ENCODE data around the gene FOXC1.

The FOXC1 gene

DNA sequence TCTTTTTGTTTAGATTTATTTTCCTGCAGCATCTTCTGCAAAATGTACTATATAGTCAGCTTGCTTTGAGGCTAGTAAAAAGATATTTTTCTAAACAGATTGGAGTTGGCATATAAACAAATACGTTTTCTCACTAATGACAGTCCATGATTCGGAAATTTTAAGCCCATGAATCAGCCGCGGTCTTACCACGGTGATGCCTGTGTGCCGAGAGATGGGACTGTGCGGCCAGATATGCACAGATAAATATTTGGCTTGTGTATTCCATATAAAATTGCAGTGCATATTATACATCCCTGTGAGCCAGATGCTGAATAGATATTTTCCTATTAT, 3.2 kb downstream of the FOXC1 start:
- DNase-seq: no peak

DNA sequence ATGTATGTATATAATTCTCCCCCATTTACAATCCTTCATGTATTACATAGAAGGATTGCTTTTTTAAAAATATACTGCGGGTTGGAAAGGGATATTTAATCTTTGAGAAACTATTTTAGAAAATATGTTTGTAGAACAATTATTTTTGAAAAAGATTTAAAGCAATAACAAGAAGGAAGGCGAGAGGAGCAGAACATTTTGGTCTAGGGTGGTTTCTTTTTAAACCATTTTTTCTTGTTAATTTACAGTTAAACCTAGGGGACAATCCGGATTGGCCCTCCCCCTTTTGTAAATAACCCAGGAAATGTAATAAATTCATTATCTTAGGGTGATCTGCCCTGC, 3.6 kb downstream of the FOXC1 start:
- DNase-seq: no peak

DNA sequence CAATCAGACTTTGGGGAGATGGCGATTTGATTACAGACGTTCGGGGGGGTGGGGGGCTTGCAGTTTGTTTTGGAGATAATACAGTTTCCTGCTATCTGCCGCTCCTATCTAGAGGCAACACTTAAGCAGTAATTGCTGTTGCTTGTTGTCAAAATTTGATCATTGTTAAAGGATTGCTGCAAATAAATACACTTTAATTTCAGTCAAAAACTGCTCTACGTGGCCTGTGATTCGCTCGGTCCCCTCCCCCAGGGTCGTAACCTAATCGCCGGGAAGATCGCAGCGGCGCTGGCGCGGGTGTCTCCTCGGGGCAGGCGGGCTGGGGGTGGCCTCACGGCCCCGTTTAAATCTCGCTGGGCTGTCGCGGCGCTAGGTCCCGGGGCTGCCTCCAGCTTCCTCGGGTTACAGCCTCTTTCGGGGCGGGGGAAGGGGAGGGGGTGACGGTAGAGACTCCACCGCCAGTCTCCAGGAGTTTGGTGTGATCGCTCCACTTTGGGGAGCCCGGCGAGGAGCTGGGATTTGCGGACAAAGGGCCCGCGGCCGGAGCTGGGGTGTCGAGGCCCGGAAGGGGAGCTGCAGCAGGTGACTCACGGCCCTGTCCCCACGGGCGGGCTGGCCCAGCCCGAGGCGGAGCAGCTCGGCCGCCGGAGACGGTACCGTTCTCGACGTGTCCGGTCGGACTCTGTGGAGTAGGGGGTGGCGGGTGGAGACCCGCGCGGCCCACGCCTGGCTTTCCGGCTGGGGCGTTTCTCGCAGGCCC, 4.2 kb downstream of the FOXC1 start:
- no peak for DNase-seq

DNA sequence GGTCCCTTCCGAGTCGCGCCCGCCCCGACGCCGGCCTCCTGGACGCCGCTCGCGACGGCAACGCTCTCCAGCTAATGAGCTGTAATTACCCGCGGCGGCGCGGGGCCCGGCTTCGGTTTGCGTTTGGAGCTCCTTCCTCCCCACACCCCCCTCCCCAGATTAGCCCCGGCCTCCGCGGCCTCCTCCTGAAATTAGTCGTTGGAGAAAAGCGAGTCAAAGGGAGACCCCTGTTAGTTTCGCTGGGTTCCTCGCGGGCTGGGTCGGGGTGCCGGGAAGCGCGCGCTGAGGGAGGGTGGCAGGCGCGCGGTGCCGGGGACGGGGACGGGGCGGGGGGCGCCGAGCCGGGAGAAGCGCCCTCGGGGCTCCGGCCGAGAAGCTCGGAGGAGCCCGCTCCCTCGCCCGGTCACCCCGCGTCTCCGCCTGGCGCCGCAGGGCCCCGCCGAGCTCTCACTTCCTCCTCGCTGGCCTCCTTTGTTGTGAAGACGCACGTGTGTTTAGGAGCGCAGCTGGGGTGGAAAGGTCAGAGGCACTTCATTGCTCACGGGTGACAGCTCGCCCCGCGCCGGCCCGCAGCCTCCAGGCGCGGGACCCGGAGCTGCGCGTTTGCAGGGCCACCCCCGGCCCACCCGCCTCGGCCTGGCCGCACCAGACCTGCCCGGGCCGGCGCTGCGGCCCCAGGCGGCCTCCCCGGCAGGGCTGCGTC, 4.9 kb downstream of the FOXC1 start:
- DNase-seq: no peak

DNA sequence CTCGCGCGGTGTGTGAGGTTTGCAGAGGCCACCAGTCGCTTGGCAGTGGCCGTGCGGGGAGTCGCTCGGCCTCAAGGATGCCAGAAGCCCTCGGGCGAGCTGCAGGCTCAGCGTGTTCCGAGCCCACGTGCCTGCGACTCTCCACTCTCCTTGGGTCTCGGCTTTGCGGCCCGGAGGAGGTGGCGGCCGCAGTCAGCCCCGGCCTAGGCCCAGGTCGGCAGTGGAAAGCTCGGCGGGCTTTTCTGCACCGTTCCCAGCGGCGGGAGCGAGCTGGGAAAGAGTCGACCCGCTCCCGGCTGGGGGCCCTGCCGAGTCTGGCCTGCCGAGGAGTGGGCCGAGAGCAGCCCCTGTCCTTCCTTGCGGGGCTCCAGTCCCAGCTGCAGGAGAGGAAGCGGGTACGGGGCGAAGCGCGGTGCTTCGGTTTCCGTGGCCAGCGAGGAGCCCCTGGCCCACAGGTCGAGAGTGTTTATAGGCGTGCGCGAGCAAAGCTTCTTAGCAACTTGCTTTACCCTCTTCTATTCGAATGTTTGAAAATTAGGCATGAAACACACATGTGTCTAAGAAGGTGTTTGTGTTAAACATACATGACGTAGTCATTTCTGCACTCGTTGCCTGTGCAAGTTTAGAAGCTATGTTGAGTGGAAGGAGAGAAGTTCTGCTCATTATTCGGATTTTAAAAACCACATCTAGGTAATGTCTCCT, 5.6 kb downstream of the FOXC1 start:
- DNase-seq: no peak

DNA sequence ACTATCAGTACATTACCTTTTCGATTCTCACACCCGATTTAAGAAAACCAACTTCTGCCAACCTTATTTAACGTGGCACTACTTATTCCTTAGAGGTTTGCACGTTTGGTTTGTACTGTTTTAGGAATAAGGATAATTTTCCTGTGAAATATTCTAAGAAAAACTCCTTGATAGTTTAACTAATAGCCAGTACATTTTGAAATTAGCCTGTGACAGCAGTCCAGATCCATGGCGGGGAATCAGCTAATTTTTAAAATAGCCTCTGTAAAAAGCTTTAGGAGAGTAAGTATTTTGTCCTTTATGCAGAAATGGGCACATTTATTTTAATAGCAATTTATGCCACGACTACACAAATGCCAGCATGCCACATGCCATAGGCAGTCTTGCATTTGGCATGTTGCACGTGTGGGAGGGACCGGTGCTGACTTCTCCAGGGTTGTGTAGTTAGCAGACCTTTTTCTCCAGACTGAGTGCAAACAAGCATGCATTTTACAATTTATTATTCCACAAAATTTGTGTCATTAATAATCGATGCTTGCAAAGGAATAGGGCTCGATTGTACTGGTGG, 6.2 kb downstream of the FOXC1 start:
- no peak for DNase-seq

DNA sequence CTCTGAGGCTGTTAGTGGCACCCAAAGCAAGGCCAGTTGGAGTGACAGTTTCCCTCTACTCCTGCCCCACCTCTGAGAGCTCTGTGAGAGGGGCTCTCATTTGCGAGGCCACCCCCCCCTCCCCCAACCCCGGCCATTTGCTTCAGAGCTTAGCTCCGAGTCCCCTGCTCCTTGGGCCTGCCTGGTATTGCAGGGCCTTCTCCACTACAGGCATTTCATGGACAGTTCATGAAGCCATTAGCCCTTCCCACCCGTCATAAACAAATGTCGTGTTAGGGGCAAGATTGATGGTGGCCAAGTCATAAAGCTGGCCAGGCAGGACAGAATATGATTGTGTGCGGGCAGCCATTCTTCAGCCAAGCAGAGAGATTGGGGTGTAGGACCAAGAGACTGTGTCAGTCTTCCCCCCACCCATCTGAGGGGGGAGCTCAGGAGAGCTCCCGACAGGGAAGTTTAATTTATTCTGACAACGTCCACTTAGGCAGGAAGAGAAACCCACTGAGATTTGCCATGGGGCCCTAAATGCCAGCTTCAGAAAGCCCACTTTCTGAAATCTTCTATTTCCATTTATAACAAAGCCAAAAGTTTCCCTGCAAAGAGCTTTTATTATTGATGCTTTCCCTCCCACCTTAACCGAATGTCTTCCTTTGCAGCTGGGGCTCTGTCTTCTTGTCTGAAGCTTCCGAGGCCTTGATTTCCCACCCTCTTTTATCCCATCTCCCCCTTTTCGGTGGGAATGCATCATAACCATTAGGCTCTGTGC, 7.2 kb downstream of the FOXC1 start:
- DNase-seq: no peak

DNA sequence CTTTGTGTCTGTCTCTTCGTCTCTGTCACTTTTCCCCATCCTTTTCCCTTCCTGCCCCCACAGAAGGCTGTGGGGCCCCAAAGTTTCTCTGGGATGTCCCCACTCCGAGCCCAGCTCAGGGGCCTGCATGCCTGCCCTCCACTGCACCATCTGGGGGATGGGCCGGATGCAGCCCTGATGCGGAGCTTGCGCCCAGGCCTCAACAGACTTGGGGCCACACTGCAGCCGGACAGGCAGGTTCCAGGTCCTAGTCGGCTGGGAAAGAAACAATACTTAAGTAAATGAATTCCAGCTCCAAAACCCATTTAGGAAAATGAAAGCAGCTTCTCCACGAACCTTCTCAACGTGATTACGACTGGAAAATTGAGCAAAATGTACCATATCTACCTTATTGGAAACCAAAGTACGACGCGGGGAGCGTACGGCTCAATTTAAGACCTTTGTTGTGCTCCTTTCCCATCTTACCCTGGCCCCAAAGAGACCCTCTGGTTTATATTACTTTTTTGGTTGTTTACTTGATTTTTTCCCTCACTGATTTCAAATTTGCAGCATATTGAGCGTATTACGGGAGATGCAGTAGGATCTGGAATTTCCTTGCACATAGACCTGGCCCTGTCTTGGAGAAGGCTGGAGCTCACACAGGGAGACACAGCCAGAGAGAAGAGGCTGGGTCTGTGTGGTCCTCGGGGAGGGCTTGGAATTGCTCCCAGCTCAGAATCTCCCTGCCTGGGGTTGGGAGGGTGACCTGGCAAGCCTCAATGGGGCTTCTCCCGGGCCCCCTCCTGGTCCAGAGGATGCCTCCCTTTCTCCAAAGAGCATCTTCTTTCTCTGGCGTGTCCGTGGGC, 8.0 kb downstream of the FOXC1 start:
- no peak for DNase-seq

DNA sequence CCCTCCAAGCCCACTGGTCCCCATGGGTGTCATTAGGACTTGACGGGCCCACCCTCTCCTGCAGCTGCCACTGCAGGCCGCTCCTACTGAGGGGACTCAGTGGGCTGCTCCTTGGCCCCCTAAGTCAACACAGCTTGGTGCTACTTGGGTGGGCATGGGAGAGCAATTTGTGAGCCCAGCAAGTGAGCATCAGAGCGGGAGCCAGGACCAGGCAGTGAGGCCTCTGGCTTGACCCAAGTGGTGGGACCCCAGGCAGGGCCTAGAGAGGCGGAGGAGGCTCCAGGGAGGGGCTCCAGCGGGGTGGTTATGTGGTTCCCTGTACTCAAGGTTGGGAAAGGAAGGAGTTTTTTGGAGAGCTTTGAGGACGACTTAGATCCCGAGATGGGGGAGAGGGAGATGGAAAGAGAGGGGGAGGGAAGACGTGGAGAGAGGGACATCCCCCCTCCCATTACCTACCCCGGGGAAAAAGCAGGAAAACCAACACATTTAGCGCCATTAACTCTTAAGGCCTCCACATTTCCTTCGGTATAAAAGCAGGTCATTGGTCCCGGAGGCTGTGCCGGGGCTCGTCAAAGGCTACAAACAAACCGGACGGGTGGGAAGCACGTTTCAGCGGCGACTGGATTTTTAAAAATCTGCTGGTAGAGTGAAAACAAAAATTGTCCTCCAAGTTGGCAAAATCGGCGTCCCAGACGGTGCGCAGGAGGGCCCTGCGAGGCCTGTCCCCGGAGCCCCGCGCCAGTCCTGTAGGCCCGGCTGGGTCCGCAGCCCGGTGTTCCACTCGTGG, 8.8 kb downstream of the FOXC1 start:
- no peak for DNase-seq

DNA sequence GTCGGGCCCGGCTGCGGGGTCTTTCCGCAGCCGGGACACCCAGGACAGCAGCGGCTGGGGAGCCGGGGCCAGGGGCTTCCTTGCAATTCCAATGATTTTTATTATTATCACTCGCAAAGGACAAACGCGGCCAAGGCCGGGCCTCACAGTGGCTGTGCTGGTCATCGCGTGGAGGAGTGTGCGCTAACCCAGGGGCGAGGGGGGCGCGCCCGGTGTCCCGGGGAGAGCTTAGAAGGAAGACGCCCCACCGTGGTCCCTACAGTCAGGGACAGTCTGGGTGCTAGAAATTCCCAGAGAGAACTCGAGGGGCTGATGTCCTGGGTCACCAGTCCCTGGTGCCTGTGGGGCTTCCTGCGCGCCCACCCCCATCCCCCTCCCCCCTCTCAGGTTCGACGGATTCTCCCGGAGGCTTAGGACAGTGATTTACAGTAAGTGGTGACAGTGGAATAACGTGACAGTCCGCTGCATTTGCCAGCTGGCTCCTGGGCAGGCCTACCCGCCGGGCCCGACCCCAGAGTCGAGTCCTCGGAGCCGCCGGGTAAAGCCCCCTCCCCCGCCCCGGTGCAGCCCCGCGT, 9.5 kb downstream of the FOXC1 start:
- no peak for DNase-seq

DNA sequence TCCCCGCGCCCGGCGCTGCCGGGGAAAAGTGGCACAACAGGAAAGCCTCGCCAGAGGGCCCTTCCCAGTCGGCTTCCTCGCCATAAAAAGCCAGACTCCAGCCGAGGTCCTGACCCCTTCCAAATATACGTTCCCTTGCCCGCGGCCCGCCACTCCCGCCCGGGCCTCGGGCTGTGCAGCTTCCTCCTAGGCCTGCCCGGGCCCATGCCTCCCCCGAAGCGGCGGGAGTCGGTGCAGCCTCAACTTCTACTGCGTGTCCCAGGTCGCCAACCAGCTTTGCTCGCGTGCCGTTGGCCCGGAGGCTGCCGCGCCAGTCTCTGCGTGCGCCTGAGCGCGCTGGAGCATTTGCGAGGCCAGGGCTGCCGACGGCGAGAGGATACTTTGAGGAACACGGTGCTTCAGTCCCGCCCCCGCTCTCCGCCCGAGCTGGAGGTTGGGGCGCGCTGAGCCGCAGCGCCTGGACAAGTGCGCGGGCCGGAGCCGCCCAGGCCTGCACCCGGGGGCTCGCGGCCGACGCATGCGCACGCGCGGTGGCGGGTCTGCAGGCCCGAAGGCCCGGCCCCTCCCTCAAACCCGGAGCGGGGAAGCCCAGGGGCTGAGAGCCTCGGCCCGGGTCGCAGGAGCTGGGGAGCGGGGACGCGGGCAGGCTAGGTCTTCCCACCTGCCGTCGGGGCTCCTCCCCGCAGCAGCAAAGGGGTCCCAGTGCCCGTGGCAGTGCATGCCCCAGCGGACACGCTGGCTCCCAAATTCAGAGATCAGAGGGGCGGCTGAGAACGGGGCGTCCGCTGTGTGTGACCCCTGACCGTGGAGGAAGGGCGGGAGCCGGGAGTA, 10.2 kb downstream of the FOXC1 start:
- no peak for DNase-seq

DNA sequence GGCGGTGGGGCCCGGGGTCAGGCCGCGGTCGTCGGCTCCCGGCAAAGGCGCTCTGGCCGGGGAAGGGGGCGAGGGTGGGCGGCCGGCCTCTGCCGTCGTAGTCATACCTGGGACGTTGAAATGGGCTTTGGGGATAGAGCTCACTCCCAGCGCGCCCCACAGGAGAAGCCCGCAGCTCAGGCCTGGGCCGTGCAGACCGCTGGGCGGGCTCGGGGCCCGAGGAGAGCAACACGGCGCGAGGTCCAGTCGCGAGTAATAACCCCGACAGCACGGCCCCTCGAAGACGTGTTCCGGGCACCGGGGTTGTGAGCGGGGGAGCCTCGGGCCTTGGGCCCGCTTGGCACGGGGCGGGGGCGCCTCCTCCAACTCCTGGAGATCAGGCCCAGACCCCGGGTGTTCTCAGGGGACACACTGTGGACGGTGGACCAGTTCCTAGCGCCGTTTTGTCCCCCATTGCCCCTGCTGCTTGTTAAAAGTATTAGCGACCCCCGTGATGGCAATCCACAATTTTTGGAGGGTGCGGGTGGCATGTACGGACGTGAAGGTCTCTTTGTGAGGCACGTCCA, 10.9 kb downstream of the FOXC1 start:
- DNase-seq: no peak

DNA sequence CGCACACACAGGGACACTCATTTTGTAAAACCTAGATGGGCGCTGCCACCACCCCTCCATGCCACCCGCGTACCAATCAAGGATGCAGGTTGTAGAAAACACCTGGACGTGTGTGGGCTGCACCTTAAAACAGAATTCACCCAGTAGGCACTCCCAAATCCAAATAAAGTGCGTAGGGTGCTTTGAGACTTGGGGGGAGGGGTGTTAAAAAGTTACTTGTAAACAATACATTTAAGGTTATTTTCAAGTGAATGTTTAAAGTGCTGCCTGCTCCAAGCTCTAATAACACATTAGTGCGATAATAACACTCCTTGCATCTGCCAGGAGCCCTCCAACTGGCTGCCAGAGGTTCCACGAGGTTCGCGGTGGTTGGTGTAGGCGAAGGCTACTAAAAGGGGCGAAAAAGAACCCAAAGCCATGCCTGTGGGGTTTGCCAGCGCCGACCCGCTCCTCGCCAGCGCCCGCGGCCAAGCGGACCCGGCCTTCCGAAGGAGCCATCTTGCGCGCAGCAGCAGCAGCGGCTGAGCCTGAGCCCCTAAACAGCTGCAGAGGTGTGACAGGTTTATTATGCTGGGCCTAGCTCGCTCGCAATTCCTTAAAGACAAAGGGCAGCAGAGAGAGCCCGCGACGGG, 11.5 kb downstream of the FOXC1 start:
- DNase-seq: no peak

DNA sequence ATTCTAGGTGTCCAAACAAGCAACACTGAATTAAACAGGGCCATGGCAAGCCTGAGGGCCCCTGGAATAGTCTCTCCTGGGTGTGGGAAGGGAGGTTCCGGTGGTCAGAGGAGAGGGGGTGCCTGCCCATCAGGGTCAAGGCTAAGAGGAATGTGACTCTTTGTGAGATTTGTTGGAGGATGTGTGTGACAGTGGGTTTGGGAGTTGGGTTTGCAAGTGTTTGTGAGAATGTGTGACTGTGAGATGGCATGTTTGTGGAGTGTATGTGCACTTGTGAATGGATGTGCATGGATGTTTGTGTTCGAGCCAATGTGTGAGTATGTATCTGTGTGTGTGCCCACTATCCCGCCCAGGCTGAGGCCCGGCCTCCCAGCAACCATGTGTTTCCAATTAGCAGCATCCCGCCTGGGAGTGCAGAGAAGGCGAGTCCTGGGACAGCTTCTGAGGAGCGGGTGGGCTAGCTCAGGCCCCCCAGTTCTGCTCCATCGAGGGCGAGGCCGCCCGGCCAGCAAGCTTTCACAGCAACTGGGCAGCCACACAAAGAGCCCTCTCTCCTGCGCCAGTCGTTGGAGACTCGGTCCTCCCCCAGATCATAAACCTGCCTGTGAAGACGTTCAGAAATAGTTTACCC, 12.6 kb downstream of the FOXC1 start:
- DNase-seq: no peak

DNA sequence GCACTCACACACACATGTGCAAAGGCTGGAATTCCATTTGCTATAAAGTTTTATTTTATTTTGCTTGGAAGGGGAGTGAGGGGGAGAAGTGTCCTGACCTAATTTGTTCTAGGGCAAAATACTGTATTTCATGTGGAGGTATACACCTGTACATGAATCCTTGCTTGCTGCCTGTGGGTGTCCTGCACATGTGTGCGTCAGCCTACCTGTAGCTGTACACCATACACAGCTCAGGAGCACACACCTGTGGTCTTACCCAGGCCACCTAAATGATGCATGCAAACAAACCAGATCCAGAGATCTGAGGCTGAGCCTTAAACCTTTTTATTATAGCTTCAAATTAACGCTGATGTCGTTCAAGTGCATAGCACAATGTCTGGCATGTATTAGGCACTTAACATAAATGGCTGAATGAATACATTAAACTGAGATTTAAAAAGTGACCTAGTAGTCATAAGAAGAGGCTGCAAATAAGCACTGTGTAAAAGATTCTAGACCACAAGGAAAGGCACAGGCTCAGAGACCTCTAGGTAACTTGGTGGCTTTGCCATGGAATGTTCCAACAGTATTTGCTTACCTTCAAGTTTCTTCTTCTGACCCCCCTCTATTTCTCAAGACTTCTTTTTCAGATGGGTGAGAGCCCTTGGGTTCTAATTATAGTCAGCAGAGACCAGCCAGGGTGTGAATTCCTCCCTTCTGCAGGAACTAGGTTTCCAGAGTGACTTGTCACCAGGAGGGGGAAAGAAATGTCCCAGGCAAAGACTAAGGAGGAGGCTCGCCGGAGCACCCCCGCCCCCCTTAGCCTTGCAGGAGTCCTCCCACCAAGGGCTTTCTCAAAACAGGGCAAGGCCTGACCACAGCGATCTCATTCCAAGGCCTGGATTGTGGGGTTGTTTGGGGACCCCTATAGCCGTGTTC, 13.4 kb downstream of the FOXC1 start:
- DNase-seq: no peak

DNA sequence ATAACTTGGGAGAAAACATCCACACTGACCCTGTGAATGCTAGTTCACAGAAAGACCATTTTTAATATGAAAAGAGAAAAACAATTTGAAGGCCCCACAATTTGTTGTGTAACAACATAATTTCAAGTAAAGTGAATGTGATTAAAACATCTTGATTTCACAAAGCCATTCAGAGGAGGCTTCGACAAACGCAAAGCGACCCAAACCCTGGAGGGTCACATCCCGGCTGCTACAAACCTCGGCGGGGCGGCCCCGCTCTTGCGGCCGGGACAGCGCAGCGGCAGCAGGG, 14.0 kb downstream of the FOXC1 start:
- no peak for DNase-seq

DNA sequence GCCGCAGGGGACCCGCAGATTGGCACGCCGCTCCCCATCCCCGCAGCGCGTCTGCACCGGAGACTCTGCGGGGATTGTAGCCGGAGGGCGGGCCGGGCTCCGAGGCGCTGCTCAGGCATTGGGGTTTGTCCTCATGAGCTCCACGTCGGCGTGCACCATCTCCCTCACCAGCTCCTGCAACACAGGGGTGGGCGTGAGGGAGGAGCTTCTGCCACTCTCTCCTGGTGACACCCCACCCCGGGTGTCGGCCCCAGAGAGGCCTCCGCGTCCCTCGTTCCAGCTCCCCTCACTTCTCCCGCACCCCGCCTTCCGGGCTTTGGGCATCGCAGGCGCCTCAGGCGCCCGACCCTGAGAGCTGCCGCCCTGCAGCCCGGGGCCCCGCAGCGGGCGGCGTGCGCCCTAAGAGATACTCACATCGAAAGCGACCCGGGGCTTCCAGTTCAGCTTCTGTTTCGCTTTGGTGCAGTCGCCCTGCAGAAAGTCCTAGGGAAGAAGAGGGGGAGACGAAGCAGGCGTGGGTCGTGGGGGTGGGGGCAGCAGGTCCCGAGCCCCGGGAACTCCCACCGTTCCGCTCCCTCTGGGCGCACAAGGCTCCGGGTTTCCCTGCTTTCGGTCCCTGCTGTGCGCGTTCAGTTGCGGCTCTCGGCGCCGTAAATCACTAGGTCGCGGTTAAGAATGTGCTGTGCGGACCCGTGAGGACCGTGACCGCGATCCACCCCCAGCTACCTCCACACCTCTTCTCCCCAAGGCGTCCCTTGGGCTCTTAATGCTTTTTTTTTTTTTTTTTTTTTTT, 14.5 kb downstream of the FOXC1 start:
- no peak for DNase-seq
